ENCODE data around the gene KITLG. TPM values are rescaled to one million over a fixed set of nuclear protein-coding genes. Genes with fewer than 3 reads are reported as not detected.

The KITLG gene
- total RNA-seq, 1 experiment from 2014 or later = 11.7 TPM

GRCh38 chr12:88566430-88566829, 13.8 kb downstream of the KITLG start:
- no peak for TF ChIP-seq CTCF (conservative IDR thresholded peaks at IDR 0.05)
- Mint-ChIP-seq H3K27me3 (ENCODE audit: low read depth) (no peaks in the 10 kb centered on the region), H3K27ac (peak overlapping the region in 1 of 3 experiments; percentile 2; a peak in 1 of 7 replicates), H3K4me3 (no peak overlapping the region), H3K9me3 (no peaks in the 10 kb centered on the region), H3K36me3 (ENCODE audit: insufficient read depth in 1 of 3, low read depth in 3 of 3) (no peaks in the 10 kb centered on the region), H3K4me1 (peaks cover 31 to 56% of the 10 kb centered on the region in 2 experiments)
- Histone ChIP-seq H3K23me2 (ENCODE audit: insufficient read length, low read depth, low read length, poor library complexity, severe bottlenecking) (no peaks in the 10 kb centered on the region), H2BK12ac (ENCODE audit: insufficient read length, low read depth, low read length) (no peak overlapping the region), H3K9ac (ENCODE audit: extremely low read depth, insufficient read length, low read length) (no peak overlapping the region), H3K4me1 (ENCODE audit: insufficient read depth, low read length) (peaks cover 2% of the 10 kb centered on the region; the same call in 1 of the 2 replicates), H3K9me3 (ENCODE audit: control insufficient read depth, low read depth, low read length) (no peaks in the 10 kb centered on the region), H4K20me1 (ENCODE audit: control insufficient read depth, insufficient read depth, insufficient read length) (no peaks in the 10 kb centered on the region), H3K14ac (ENCODE audit: insufficient read depth, low read length) (no peak overlapping the region), H2AFZ (ENCODE audit: low read length) (no peak overlapping the region), H2BK20ac (ENCODE audit: low read depth, low read length, poor library complexity, severe bottlenecking) (no peak overlapping the region), H3K79me1 (ENCODE audit: insufficient read depth, low read depth, low read length, poor library complexity, severe bottlenecking) (no peaks in the 10 kb centered on the region), H2BK120ac (ENCODE audit: low read depth, low read length, poor library complexity, severe bottlenecking) (no peak overlapping the region), H2AK5ac (ENCODE audit: insufficient read length, low read length) (no peak overlapping the region), H3K4me2 (ENCODE audit: insufficient read depth, insufficient read length, low read length) (no peak overlapping the region), H4K5ac (ENCODE audit: insufficient read length, low read depth, low read length) (no peak overlapping the region), H3K18ac (ENCODE audit: insufficient read length, low read depth, low read length) (no peak overlapping the region), H3K56ac (ENCODE audit: insufficient read length, low read depth, low read length) (no peak overlapping the region), H2BK5ac (ENCODE audit: insufficient read length, low read length) (no peak overlapping the region), H4K8ac (replicated peaks; ENCODE audit: insufficient read length, low read depth, low read length) (no peak overlapping the region), H4K91ac (ENCODE audit: insufficient read length, low read depth, low read length) (no peak overlapping the region), H3K23ac (ENCODE audit: insufficient read length, low read depth, low read length) (no peak overlapping the region), H3K27me3 (ENCODE audit: insufficient read depth, low read length) (no peaks in the 10 kb centered on the region), H2BK15ac (ENCODE audit: low read depth, low read length) (no peak overlapping the region), H3K4ac (ENCODE audit: low read depth, low read length) (no peak overlapping the region), H3K27ac (ENCODE audit: insufficient read length, low read depth, low read length) (no peak overlapping the region), H3K79me2 (ENCODE audit: insufficient read depth, low read length) (no peaks in the 10 kb centered on the region), H3T11ph (ENCODE audit: low read length) (no peak overlapping the region)
- no peak for DNase-seq
- WGBS (ENCODE audit: extremely low coverage, insufficient read length, low lambda C conversion rate) = no CpG with 5 or more reads among the region's 4 CpGs

Data from H9 (cell line).